Subcutaneous abdominal adipose tissue (tissue), 5 donors: ENCODE results near the gene LRRN2.

Experiments
- H3K27ac ChIP-seq: one replicate; pipeline ENCODE4 v1.7.0; 2013; ENCODE audit warnings: low read depth, mild to moderate bottlenecking, inconsistent platforms, low read length, moderate library complexity
- H3K27me3 ChIP-seq, 5 donors: one replicate each; pipeline ENCODE4 v1.7.0; 2013; ENCODE audit warnings: low read length in 5 of 5, inconsistent platforms in 1 of 5; ENCODE audit not compliant: control insufficient read depth in 5 of 5, insufficient read depth in 4 of 5
- H3K36me3 ChIP-seq, 5 donors: one replicate each; pipeline ENCODE4 v1.7.0; 2013; ENCODE audit warnings: low read length in 5 of 5; ENCODE audit not compliant: control insufficient read depth in 5 of 5, insufficient read depth in 5 of 5
- H3K4me1 ChIP-seq, 5 donors: one replicate each; pipeline ENCODE4 v1.7.0; 2013; ENCODE audit warnings: low read length in 5 of 5, mild to moderate bottlenecking in 3 of 5, moderate library complexity in 1 of 5; ENCODE audit not compliant: control insufficient read depth in 5 of 5, insufficient read depth in 5 of 5
- H3K4me3 ChIP-seq, 5 donors: one replicate each; pipeline ENCODE4 v1.7.0; 2013; ENCODE audit warnings: low read length in 5 of 5, low read depth in 1 of 5
- H3K9ac ChIP-seq, 5 donors: one replicate each; pipeline ENCODE4 v1.7.0; 2013; ENCODE audit warnings: low read length in 5 of 5, mild to moderate bottlenecking in 4 of 5, moderate library complexity in 3 of 5
- H3K9me3 ChIP-seq, 5 donors: one replicate each; pipeline ENCODE4 v1.7.0; 2013; ENCODE audit warnings: low read length in 5 of 5; ENCODE audit not compliant: control insufficient read depth in 5 of 5
- donor health status: healthy.
- donor health status: healthy.
- donor health status: healthy.
- donor health status: healthy.
- donor health status: healthy.

Gene LRRN2

DNA sequence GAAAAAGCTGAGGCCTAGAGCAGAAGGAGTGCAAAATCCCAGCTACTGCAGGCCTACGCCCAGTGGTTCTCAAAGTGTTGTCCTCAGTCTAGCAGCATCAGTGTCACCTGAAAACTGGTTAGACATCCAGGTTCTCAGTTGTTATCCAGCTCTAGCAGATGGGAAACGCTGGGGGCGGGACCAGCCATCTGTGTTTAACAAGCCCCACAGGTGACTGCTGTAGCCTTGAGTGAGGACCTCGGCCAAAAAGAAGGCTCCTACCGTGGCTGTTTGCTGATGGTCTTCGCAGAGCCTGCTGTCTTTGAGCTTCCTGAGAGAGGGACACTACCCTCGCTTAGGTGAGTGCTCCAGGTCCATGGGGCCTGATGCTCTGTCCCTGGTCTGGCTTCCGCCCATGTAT, 69.7 kb downstream of the LRRN2 start:
- peaks cover 0 to 5% (median 0%) of the 10 kb centered on the region in 5 donors for H3K27me3 ChIP-seq
- no peak overlapping the region for H3K4me3 ChIP-seq
- no peaks in the 10 kb centered on the region for H3K9me3 ChIP-seq
- no peak overlapping the region for H3K9ac ChIP-seq
- H3K36me3 ChIP-seq: no peaks in the 10 kb centered on the region
- H3K27ac ChIP-seq: no peak overlapping the region
- H3K4me1 ChIP-seq: peaks cover 0 to 7% (median 7%) of the 10 kb centered on the region in 5 donors

- no peak overlapping the region for H3K4me3 ChIP-seq
- peaks cover 1 to 7% (median 5%) of the 10 kb centered on the region in 5 donors for H3K27me3 ChIP-seq
- no peaks in the 10 kb centered on the region for H3K36me3 ChIP-seq
- H3K9ac ChIP-seq: no peak overlapping the region
- peaks cover 0 to 7% (median 7%) of the 10 kb centered on the region in 5 donors for H3K4me1 ChIP-seq
- no peak overlapping the region for H3K27ac ChIP-seq
- no peaks in the 10 kb centered on the region for H3K9me3 ChIP-seq
Measured at GRCh38 chr1:204613636-204614035, 71.9 kb downstream of the LRRN2 start.

GRCh38 chr1:204612326-204612725, 73.2 kb downstream of the LRRN2 start:
- Histone ChIP-seq H3K9ac (no peak overlapping the region), H3K36me3 (no peaks in the 10 kb centered on the region), H3K4me1 (no peaks in the 10 kb centered on the region), H3K9me3 (no peaks in the 10 kb centered on the region), H3K27me3 (peaks cover 5 to 15% (median 12%) of the 10 kb centered on the region in 5 donors), H3K4me3 (no peak overlapping the region), H3K27ac (no peak overlapping the region)

DNA sequence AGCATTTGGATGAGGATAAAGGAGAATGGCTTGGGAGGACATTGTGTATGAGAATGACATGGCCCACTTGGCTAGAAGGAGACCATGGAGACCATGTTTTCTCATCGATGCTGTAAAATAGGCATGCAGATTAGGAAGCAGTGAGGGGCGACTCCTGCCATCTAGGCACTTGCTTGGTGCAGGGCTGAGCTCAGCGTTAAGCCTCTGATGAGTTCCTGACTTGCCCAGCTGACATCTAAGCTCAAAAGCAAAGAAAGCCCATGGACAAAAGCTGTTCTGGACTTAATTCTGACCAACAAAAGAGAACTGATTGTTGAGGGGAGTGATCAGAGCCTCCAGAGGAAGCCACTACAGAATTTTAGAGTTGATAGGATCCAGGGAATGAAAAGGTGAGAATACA, 74.5 kb downstream of the LRRN2 start:
- H3K4me1 ChIP-seq: no peaks in the 10 kb centered on the region
- no peaks in the 10 kb centered on the region for H3K36me3 ChIP-seq
- H3K9ac ChIP-seq: no peak overlapping the region
- H3K4me3 ChIP-seq: no peak overlapping the region
- H3K27ac ChIP-seq: no peak overlapping the region
- H3K9me3 ChIP-seq: no peaks in the 10 kb centered on the region
- H3K27me3 ChIP-seq: peaks cover 5 to 15% (median 14%) of the 10 kb centered on the region in 5 donors

DNA sequence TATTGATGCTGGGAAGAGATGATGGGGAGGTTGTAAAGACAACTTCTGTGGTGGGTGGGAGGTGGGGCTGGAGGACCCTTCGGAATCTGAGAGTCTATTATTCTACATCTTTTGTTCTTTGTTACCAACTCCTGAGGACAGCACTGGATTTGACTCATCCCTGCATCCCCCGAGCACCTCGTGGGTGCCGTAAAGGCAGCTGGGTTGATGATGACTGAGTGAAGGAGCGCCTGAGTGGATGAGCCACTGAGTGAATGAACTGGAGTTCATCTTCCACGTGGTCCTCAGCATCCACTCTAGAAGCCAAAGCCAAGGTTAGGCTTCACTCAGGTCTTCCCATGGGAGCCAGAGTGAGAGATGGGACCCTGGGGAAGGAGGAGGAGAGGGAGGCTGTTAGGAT, 77.6 kb downstream of the LRRN2 start:
- no peaks in the 10 kb centered on the region for H3K36me3 ChIP-seq
- H3K27ac ChIP-seq: no peak overlapping the region
- H3K9ac ChIP-seq: no peak overlapping the region
- H3K4me3 ChIP-seq: no peak overlapping the region
- no peaks in the 10 kb centered on the region for H3K9me3 ChIP-seq
- no peaks in the 10 kb centered on the region for H3K4me1 ChIP-seq
- H3K27me3 ChIP-seq: peaks cover 9 to 19% (median 19%) of the 10 kb centered on the region in 5 donors

DNA sequence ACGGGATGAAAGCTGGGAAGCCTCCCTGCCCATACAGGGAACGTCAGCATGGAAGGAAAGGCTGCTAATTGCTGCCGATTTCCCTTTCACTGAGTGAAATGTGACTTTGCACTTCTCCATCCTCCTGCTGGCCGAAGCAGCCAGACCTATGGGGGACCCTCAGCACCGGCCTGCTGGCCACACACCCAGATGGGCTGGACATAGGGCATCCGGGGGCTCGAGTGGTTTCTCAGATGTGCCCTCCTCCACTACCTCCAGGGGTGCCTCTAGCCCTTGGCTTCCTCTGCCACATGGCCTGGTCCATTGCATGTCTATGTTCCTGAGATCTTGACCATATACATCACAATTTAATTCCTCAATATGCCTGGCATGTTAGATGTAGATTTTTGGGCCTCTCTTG, 79.7 kb downstream of the LRRN2 start:
- H3K4me3 ChIP-seq: no peak overlapping the region
- H3K27me3 ChIP-seq: peaks cover 9 to 22% (median 19%) of the 10 kb centered on the region in 5 donors
- no peaks in the 10 kb centered on the region for H3K4me1 ChIP-seq
- no peak overlapping the region for H3K9ac ChIP-seq
- no peak overlapping the region for H3K27ac ChIP-seq
- H3K9me3 ChIP-seq: no peaks in the 10 kb centered on the region
- H3K36me3 ChIP-seq: no peaks in the 10 kb centered on the region

- no peak overlapping the region for H3K4me3 ChIP-seq
Measured at GRCh38 chr1:204602871-204603542, 82.5 kb downstream of the LRRN2 start.

GRCh38 chr1:204602111-204602579, 83.4 kb downstream of the LRRN2 start:
- Histone ChIP-seq H3K9me3 (no peaks in the 10 kb centered on the region), H3K4me1 (no peaks in the 10 kb centered on the region), H3K9ac (no peak overlapping the region), H3K4me3 (no peak overlapping the region), H3K27me3 (peaks cover 0 to 12% (median 7%) of the 10 kb centered on the region in 5 donors), H3K27ac (no peak overlapping the region), H3K36me3 (no peaks in the 10 kb centered on the region)

More at GRCh38 chr1:204602871-204603542, 82.5 kb downstream of the LRRN2 start:
- Histone ChIP-seq H3K27ac (no peak overlapping the region), H3K36me3 (no peaks in the 10 kb centered on the region), H3K27me3 (peaks cover 4 to 16% (median 9%) of the 10 kb centered on the region in 5 donors), H3K4me1 (no peaks in the 10 kb centered on the region), H3K9ac (no peak overlapping the region), H3K9me3 (no peaks in the 10 kb centered on the region)

DNA sequence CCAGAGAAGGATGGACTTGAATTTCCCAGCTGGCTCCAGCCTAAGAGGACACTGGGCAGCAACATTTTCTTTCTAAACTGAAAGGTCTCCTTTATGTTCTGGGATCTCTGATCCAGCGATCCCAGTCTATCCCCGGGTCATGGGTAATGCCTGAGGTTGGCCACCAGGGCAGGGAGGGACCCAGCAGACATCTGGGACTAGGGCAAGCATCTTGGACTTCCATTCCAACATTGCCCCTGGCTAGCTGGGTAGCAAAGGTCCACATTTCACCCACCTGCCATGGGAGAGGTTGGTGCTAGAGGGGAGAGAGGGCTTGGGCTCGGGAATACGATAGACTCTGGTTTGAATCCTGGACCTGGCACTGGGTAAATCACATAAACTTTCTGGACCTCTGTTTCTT, 84.6 kb downstream of the LRRN2 start:
- Histone ChIP-seq H3K4me3 (no peak overlapping the region), H3K27me3 (peaks cover 0 to 9% (median 5%) of the 10 kb centered on the region in 5 donors), H3K27ac (no peak overlapping the region), H3K9ac (no peak overlapping the region), H3K36me3 (no peaks in the 10 kb centered on the region), H3K9me3 (no peaks in the 10 kb centered on the region), H3K4me1 (no peaks in the 10 kb centered on the region)

GRCh38 chr1:204600203-204600602, 85.3 kb downstream of the LRRN2 start:
- no peaks in the 10 kb centered on the region for H3K4me1 ChIP-seq
- peaks cover 0 to 3% (median 0%) of the 10 kb centered on the region in 5 donors for H3K27me3 ChIP-seq

More at GRCh38 chr1:204600203-204600602, 85.3 kb downstream of the LRRN2 start:
- Histone ChIP-seq H3K9ac (no peak overlapping the region), H3K36me3 (no peaks in the 10 kb centered on the region), H3K27ac (no peak overlapping the region), H3K9me3 (no peaks in the 10 kb centered on the region), H3K4me3 (no peak overlapping the region)
